ENCODE results near the gene DRD4. TPM values are rescaled to one million over a fixed set of nuclear protein-coding genes. Genes with fewer than 3 reads are reported as not detected.

The DRD4 gene
- total RNA-seq, 1 experiment from 2014 or later: 2.1 TPM

GRCh38 chr11:656866-657265, 19.8 kb downstream of the DRD4 start:
- DNase-seq: peak; percentile 26
- H3K27me3 ChIP-seq (ENCODE audit: control insufficient read depth, insufficient read depth, low read length): no peaks in the 10 kb centered on the region
- peaks cover 2% of the 10 kb centered on the region for H3K36me3 ChIP-seq (replicated peaks; ENCODE audit: control insufficient read depth, insufficient read depth, low read length)
- H3K4me3 ChIP-seq (ENCODE audit: insufficient read depth, low read depth, low read length): no peak overlapping the region

DNA sequence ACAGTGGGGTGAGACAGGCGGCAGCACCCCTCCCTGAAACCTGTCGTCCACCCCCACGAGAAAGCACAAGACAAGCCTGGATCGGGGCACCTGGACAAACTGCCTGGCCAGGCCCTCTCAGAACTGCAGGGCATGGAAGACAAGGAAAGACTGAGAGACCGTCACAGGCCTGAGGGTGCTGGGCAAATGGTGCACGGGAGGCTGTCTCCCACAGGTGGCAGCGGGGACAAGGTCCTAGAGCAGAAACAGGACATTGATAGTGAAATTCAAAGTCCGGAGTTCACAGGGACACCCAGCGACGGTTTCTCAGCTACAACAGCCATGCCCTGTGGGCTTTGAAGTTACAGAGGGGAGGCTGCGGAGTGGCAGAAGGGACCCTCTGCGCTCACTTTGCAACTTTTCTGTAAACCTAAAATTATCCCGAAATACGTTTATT, 20.6 kb downstream of the DRD4 start:
- peak; percentile 30 for DNase-seq
- Histone ChIP-seq H3K27me3 (ENCODE audit: control insufficient read depth, insufficient read depth, low read length) (no peaks in the 10 kb centered on the region), H3K36me3 (replicated peaks; ENCODE audit: control insufficient read depth, insufficient read depth, low read length) (peaks cover 2% of the 10 kb centered on the region), H3K4me3 (ENCODE audit: insufficient read depth, low read depth, low read length) (no peak overlapping the region)

DNA sequence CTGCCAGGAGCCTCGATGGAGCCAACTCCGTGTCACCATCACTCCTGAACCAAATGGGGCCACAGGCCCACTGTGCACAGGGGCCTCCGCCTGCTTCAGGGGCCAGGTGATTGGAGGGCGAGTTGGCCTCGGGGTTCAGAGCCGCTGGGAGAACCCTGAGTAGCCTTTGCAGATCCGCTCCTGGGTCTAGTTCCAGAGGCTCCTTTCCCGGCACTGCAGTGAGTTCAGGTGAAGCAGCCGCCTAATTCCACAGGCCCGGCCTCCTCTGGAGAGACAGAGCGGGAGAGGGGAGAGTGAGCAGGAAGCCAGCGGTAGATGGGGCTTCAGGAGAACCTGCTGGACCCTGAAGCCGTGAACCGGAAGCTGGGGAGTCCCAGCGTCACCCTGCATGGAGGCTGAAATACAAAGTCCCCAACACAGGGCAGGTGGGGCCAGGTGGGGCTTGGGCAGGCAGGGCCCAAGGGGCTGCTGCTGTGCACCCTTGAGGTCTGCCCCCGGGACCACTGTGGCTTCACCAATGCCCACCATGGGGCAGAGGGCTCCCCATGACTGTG, 22.5 kb downstream of the DRD4 start:
- Histone ChIP-seq H3K36me3 (replicated peaks; ENCODE audit: control insufficient read depth, insufficient read depth, low read length) (peaks cover 4% of the 10 kb centered on the region; the same call in 1 of the 2 replicates), H3K27me3 (ENCODE audit: control insufficient read depth, insufficient read depth, low read length) (no peaks in the 10 kb centered on the region), H3K4me3 (ENCODE audit: insufficient read depth, low read depth, low read length) (no peak overlapping the region)
- peak; percentile 57 for DNase-seq

GRCh38 chr11:660281-660680, 23.2 kb downstream of the DRD4 start:
- no peaks in the 10 kb centered on the region for H3K27me3 ChIP-seq (ENCODE audit: control insufficient read depth, insufficient read depth, low read length)
- H3K36me3 ChIP-seq (replicated peaks; ENCODE audit: control insufficient read depth, insufficient read depth, low read length): peaks cover 4% of the 10 kb centered on the region; the same call in 1 of the 2 replicates
- DNase-seq: peak; percentile 61
- H3K4me3 ChIP-seq (ENCODE audit: insufficient read depth, low read depth, low read length): no peak overlapping the region

DNA sequence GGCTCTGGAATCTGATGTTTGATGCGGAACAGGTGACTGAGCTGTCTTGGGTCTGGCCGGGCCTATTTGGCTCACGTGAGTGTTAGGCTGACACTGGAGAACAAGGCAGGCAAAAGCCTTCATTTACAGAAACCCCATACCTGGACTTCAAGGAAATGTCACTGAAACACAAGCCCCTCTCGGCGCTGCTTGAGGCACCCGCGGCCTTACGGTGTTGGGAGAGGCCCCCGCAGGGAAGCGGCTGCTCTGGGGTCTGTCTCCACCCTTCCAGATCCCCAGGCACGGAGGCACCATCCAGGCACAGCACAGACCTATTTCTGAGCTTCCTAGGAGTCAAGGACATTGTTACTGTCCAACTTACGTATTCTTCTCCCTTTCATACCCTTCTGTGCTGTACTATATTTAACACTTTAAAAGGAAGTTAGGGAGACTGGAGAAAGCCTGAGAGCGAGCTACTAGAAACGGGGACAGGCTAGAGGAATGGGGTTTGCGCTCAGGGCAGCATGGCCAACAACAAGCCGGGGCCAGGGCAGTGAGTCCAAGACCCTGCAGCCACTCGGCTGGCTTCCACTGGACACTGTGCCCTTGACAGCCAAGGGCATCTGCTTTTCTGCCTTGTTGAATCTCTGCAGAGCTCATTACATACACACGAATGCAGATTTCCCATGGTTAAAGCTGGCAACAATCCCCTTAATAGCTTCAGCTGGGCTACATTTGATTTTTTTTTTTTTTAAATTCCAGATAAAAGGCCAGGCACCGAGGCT, 23.8 kb downstream of the DRD4 start:
- Histone ChIP-seq H3K27me3 (ENCODE audit: control insufficient read depth, insufficient read depth, low read length) (no peaks in the 10 kb centered on the region), H3K4me3 (ENCODE audit: insufficient read depth, low read depth, low read length) (no peak overlapping the region), H3K36me3 (replicated peaks; ENCODE audit: control insufficient read depth, insufficient read depth, low read length) (peaks cover 6% of the 10 kb centered on the region)
- DNase-seq: peak; percentile 35

DNA sequence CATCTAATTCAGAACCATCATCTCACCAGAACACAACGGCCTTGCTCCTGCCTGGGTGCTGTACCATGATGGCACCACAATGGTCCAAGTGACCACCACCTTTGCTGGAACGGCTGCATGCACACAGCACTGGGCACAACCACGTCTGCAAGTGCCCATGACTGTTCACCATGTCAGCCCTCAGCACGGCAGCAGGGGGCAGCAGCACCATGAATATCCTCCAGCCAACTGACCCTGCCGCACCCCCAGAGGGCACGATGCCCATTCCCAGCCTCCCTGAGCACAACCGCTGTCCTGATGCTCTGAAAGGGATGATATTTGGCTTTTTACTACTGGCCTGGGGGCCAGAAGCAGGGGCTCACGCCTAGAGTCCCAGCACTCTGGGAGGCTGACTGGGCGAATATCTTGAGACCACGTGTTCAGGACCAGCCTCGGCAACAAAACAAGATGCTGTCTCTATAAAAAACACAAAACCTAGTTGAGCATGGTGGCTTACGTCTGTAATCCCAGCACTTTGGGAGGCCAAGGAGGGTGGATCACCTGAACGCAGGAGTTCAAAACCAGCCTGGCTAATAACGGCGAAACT, 25.7 kb downstream of the DRD4 start:
- Histone ChIP-seq H3K36me3 (replicated peaks; ENCODE audit: control insufficient read depth, insufficient read depth, low read length) (peaks cover 6% of the 10 kb centered on the region), H3K27me3 (ENCODE audit: control insufficient read depth, insufficient read depth, low read length) (no peaks in the 10 kb centered on the region)
- DNase-seq: peak; percentile 96

DNA sequence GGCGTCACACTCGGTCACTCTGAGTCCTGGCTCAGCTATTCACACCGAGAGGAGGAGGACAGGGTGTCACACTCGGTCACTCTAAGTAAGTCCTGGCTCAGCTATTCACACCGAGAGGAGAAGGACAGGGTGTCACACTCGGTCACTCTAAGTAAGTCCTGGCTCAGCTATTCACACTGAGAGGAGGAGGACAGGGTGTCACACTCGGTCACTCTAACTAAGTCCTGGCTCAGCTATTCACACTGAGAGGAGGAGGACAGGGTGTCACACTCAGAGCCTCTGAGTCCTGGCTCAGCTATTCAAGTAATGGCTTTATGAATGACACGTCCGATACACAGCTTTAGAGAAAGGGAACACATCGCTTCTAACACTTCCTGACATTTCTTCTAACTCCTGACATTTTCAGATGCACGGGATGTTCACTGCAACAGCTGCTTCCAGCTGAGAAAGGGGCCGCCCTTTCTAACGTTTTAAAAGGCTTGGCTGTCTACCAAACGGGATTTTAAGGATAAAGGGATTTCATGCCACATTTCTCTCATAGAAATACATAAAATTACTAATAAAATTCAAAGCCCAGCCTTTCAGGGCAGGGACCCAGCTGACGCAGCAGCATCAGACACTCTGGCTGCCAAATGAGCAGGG, 28.1 kb downstream of the DRD4 start:
- peaks cover 4% of the 10 kb centered on the region for H3K36me3 ChIP-seq (replicated peaks; ENCODE audit: control insufficient read depth, insufficient read depth, low read length)
- DNase-seq: no peak
- H3K27me3 ChIP-seq (ENCODE audit: control insufficient read depth, insufficient read depth, low read length): no peaks in the 10 kb centered on the region
- H3K4me3 ChIP-seq (ENCODE audit: insufficient read depth, low read depth, low read length): no peak overlapping the region

More for the DNA sequence above, 25.7 kb downstream of the DRD4 start:
- H3K4me3 ChIP-seq (ENCODE audit: insufficient read depth, low read depth, low read length): no peak overlapping the region

DNA sequence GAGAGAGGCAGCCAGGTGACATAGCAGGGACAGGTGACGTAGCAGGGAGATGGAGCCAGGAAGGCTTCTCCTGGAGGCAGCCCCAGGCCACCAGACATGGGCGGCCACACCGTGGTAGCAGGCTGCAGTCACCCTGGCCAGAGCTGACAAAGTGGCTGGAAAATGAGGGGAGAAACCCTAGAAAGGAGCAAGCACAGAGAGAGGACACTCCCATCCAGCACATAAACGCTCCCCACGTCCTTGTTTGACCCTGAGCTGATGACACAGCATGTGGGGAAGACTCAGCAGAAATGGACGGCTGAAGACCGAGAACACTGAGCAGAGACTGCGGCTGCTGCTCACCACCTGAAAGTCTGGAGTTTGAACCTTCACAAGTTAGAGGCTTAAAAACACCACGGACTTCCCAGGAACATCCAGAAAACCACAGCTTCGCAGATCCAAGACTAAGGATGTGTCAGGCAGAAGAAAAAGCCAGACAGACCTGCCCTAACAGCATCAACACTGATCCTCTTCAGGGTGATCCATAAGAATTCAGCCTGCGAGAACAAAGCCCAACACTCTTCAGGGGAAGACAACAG, 28.7 kb downstream of the DRD4 start:
- Histone ChIP-seq H3K4me3 (ENCODE audit: insufficient read depth, low read depth, low read length) (no peak overlapping the region), H3K27me3 (ENCODE audit: control insufficient read depth, insufficient read depth, low read length) (no peaks in the 10 kb centered on the region), H3K36me3 (replicated peaks; ENCODE audit: control insufficient read depth, insufficient read depth, low read length) (peaks cover 4% of the 10 kb centered on the region)
- no peak for DNase-seq

DNA sequence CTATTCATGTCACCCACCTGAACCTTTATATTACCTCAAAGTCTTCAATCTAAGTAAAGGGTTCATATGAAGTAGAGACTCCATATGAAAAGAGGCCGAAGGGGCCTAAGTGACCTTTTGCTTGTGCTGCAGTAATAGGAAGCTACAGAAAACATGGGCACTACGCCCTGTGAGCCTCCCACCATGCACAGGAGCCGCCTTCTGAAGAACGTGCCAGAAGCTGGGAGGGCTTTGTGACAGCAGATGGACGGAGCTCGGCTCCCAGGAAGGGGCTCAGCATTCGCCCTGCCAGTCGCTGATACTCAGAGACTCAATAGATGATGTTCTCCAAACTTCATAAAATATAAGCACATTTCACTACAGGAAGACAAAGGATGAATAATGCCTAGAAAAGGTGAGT, 36.8 kb downstream of the DRD4 start:
- H3K4me3 ChIP-seq (ENCODE audit: insufficient read depth, low read depth, low read length): no peak overlapping the region
- DNase-seq: no peak
- H3K36me3 ChIP-seq (replicated peaks; ENCODE audit: control insufficient read depth, insufficient read depth, low read length): peaks cover 11% of the 10 kb centered on the region
- no peaks in the 10 kb centered on the region for H3K27me3 ChIP-seq (ENCODE audit: control insufficient read depth, insufficient read depth, low read length)

GRCh38 chr11:674406-674805, 37.3 kb downstream of the DRD4 start:
- DNase-seq: no peak
- Histone ChIP-seq H3K4me3 (ENCODE audit: insufficient read depth, low read depth, low read length) (no peak overlapping the region), H3K36me3 (replicated peaks; ENCODE audit: control insufficient read depth, insufficient read depth, low read length) (peaks cover 12% of the 10 kb centered on the region), H3K27me3 (ENCODE audit: control insufficient read depth, insufficient read depth, low read length) (no peaks in the 10 kb centered on the region)

DNA sequence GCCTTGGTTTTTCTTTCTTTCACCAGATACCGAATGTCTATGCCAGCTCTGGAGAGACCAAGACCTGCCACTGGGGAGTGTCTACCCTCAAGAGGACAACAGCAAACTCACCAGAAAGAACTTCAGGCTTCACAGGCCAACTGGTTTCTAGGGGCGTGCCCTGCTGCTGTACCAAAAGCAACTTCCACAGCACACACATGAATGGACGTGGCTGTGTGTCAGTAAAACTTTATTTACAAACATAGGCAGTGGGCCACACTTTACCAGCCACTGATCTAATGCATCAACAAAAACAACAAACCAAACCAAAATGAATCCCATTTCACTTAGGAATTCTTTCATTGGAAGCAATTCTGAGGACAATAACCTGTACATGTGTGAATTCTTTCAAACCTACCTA, 41.2 kb downstream of the DRD4 start:
- Histone ChIP-seq H3K4me3 (ENCODE audit: insufficient read depth, low read depth, low read length) (no peak overlapping the region), H3K36me3 (replicated peaks; ENCODE audit: control insufficient read depth, insufficient read depth, low read length) (peaks cover 12% of the 10 kb centered on the region), H3K27me3 (ENCODE audit: control insufficient read depth, insufficient read depth, low read length) (no peaks in the 10 kb centered on the region)
- no peak for DNase-seq

- DNase-seq: no peak
- no peaks in the 10 kb centered on the region for H3K27me3 ChIP-seq (ENCODE audit: control insufficient read depth, insufficient read depth, low read length)
- H3K4me3 ChIP-seq (ENCODE audit: insufficient read depth, low read depth, low read length): no peak overlapping the region
- peaks cover 9% of the 10 kb centered on the region for H3K36me3 ChIP-seq (replicated peaks; ENCODE audit: control insufficient read depth, insufficient read depth, low read length)
These were observed 42.5 kb downstream of the DRD4 start for GRCh38 chr11:679271-680207.

DNA sequence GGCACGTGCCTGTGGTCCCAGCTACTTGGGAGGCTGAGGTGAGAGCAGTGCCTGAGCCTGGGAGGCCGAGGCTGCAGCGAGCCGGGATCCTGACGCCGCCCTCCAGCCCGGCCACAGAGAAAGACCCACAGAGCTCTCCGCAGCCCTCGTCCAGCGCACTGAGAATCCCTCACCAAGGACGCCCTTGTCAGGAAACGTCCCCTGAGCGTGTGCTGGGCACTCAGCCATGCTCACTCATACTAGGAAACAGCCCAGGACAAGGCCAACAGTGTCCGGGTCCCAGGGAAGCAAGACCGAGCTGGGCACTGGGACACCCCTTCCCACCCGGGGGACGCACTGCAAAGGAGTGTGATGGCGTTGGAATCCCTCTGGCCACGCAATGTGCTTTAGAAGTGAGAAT, 43.4 kb downstream of the DRD4 start:
- DNase-seq: no peak
- no peak overlapping the region for H3K4me3 ChIP-seq (ENCODE audit: insufficient read depth, low read depth, low read length)
- H3K36me3 ChIP-seq (replicated peaks; ENCODE audit: control insufficient read depth, insufficient read depth, low read length): peaks cover 10% of the 10 kb centered on the region
- H3K27me3 ChIP-seq (ENCODE audit: control insufficient read depth, insufficient read depth, low read length): no peaks in the 10 kb centered on the region

DNA sequence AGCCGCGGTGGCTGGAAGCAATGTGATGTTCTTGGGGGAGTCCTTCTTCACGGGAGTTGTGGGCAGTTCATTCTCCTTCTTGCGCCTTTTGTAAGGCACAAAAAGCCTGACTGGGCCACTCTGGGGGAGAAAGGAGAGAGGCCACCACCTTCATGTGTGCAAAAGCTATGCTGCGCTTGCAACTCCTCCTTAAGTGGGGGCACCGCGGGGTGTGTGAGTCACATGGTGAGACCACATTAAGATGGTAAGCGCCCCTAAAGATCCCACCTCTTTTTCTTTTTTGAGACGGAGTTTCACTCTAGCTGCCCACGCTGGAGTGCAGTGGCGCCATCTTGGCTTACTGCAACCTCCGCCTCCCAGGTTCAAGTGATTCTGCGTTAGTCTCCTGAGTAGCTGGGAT, 43.9 kb downstream of the DRD4 start:
- peaks cover 12% of the 10 kb centered on the region for H3K36me3 ChIP-seq (replicated peaks; ENCODE audit: control insufficient read depth, insufficient read depth, low read length)
- no peak for DNase-seq
- H3K27me3 ChIP-seq (ENCODE audit: control insufficient read depth, insufficient read depth, low read length): no peaks in the 10 kb centered on the region
- H3K4me3 ChIP-seq (ENCODE audit: insufficient read depth, low read depth, low read length): no peak overlapping the region

Measured in H7 (cell line).